PC-9 (cell line): ENCODE measurements around the gene CDHR2. TPM values are rescaled to one million over a fixed set of nuclear protein-coding genes. Genes with fewer than 3 reads are reported as not detected.

ENCODE experiments used
- BruUV-seq: library from RNA; stranded (reverse); fragments of 400-500 nt; replicated peaks from 2 replicates; lab custom pipeline; 2021; lab: Mats Ljungman, UMichigan
- CTCF ChIA-PET: fragments of 300-600 bp; sonication (Branson Sonifier 250); formaldehyde crosslinking; loops from one replicate; lab custom pipeline; 2022; ENCODE audit warnings: antibody characterized with exemption; lab: Charles Lee
- POLR2A ChIA-PET: fragments of 300-600 bp; sonication (Branson Sonifier 250); formaldehyde crosslinking; loops from one replicate; lab custom pipeline; 2022; ENCODE audit warnings: antibody characterized with exemption; ENCODE audit not compliant: unreplicated experiment; lab: Charles Lee
- DNase-seq, 2 experiments: peaks; one replicate each; pipeline versions ENCODE4 v3.0.0 to v3.0.0-alpha.2; 2015 to 2022; ENCODE audit warnings: mixed read lengths in 1 of 2
- H2AFZ ChIP-seq: fragments of 200-600 bp; sonication (generic); 2 replicates; pipeline ENCODE4 v1.8.1; 2017; ENCODE audit warnings: antibody characterized with exemption
- H3F3A ChIP-seq: fragments of 200-600 bp; sonication (generic); 2 replicates; pipeline ENCODE4 v1.8.1; 2017; ENCODE audit warnings: antibody characterized with exemption, mild to moderate bottlenecking, low read depth; ENCODE audit not compliant: insufficient read depth
- H3K27ac ChIP-seq: fragments of 200-600 bp; sonication (generic); 2 replicates; pipeline ENCODE4 v1.6.1; 2016; ENCODE audit warnings: mixed run types
- H3K27me3 ChIP-seq: fragments of 200-600 bp; sonication (generic); 2 replicates; pipeline ENCODE4 v1.6.1; 2016; ENCODE audit warnings: low read depth, mixed run types; ENCODE audit not compliant: insufficient read depth
- H3K36me3 ChIP-seq: fragments of 200-600 bp; sonication (generic); 2 replicates; pipeline ENCODE4 v1.6.1; 2016; ENCODE audit warnings: low read depth, mixed run types
- H3K4me1 ChIP-seq: fragments of 200-600 bp; sonication (generic); replicated peaks from 2 replicates; pipeline ENCODE4 v1.6.1; 2016; ENCODE audit warnings: mixed run types; ENCODE audit not compliant: insufficient read depth
- H3K4me2 ChIP-seq: fragments of 200-600 bp; sonication (generic); 2 replicates; pipeline ENCODE4 v1.6.1; 2017; ENCODE audit warnings: mixed run types
- H3K4me3 ChIP-seq: fragments of 200-600 bp; sonication (generic); 2 replicates; pipeline ENCODE4 v1.6.1; 2016; ENCODE audit warnings: mixed run types
- H3K79me2 ChIP-seq: fragments of 200-600 bp; sonication (generic); 2 replicates; pipeline ENCODE4 v1.6.1; 2017; ENCODE audit warnings: low read depth, mixed run types
- H3K9me2 ChIP-seq: fragments of 200-600 bp; sonication (generic); 2 replicates; pipeline ENCODE4 v1.8.1; 2017; ENCODE audit warnings: mild to moderate bottlenecking; ENCODE audit not compliant: insufficient read depth
- H3K9me3 ChIP-seq: fragments of 200-600 bp; sonication (generic); 2 replicates; pipeline ENCODE4 v1.8.1; 2016; ENCODE audit warnings: low read depth; ENCODE audit not compliant: insufficient read depth
- H4K20me1 ChIP-seq: fragments of 200-600 bp; sonication (generic); 2 replicates; pipeline ENCODE4 v1.8.1; 2017; ENCODE audit not compliant: insufficient read depth
- CTCF ChIP-seq: fragments of 200-600 bp; sonication (generic); conservative IDR thresholded peaks from 2 replicates; pipeline ENCODE4 v1.6.1; 2017; ENCODE audit warnings: mixed run types, antibody characterized with exemption, mild to moderate bottlenecking, moderate library complexity
- EZH2 ChIP-seq: fragments of 200-600 bp; sonication (generic); IDR thresholded peaks from 2 replicates; pipeline ENCODE4 v1.8.0; 2017; ENCODE audit warnings: antibody characterized with exemption, low read depth
- intact Hi-C: fragments of 100-400 bp; cut with micrococcal nuclease; formaldehyde crosslinking; loops from one replicate; pipeline ENCODE4 v1.10.0; 2022; ENCODE audit not compliant: unreplicated experiment
- total RNA-seq: library from RNA; stranded (reverse); gene quantifications from 2 replicates; pipeline ENCODE4 v1.2.3, GENCODE V29; 2021

Gene CDHR2
- total RNA-seq, 1 experiment from 2014 or later, result not detected

- Histone ChIP-seq H3K4me1 (peaks cover 12% of the 10 kb centered on the region; the same call in 1 of the 2 replicates), H3F3A (no peaks in the 10 kb centered on the region), H3K4me2 (no peak overlapping the region), H3K79me2 (no peaks in the 10 kb centered on the region), H3K9me3 (no peaks in the 10 kb centered on the region), H4K20me1 (no peaks in the 10 kb centered on the region), H3K27me3 (peaks cover 16% of the 10 kb centered on the region; the same call in 1 of the 2 replicates), H3K36me3 (no peaks in the 10 kb centered on the region), H2AFZ (no peak overlapping the region), H3K4me3 (no peak overlapping the region), H3K27ac (no peak overlapping the region), H3K9me2 (no peaks in the 10 kb centered on the region)
- TF ChIP-seq CTCF (no peak), EZH2 (no peak)
- peak in 1 of 2 experiments; percentile 54 for DNase-seq
- BruUV-seq, result no TSS peak
- CTCF ChIA-PET, result no interaction called here
- intact Hi-C loops, result no loop called here
- POLR2A ChIA-PET, result no interaction called here
Measured at GRCh38 chr5:176619203-176619568, 70.0 kb downstream of the CDHR2 start.

- BruUV-seq, result no TSS peak
- ChIA-PET POLR2A (no interaction called here), CTCF (no interaction called here)
- H3K36me3 ChIP-seq, result no peaks in the 10 kb centered on the region
- H3K27me3 ChIP-seq, result peaks cover 16% of the 10 kb centered on the region; the same call in 1 of the 2 replicates
- H3K27ac ChIP-seq, result no peak overlapping the region
- H4K20me1 ChIP-seq, result no peaks in the 10 kb centered on the region
- no peaks in the 10 kb centered on the region for H3F3A ChIP-seq
- intact Hi-C loops, result no loop called here
- TF ChIP-seq EZH2, result no peak
- no peak for TF ChIP-seq CTCF
- no peak overlapping the region for H3K4me2 ChIP-seq
- H2AFZ ChIP-seq, result no peak overlapping the region
- H3K79me2 ChIP-seq, result no peaks in the 10 kb centered on the region
- no peaks in the 10 kb centered on the region for H3K9me3 ChIP-seq
- DNase-seq, result no peak
- H3K4me1 ChIP-seq, result peaks cover 9% of the 10 kb centered on the region; the same call in 1 of the 2 replicates
- no peaks in the 10 kb centered on the region for H3K9me2 ChIP-seq
- H3K4me3 ChIP-seq, result no peak overlapping the region
Measured at GRCh38 chr5:176619569-176620332, 70.6 kb downstream of the CDHR2 start.

DNA sequence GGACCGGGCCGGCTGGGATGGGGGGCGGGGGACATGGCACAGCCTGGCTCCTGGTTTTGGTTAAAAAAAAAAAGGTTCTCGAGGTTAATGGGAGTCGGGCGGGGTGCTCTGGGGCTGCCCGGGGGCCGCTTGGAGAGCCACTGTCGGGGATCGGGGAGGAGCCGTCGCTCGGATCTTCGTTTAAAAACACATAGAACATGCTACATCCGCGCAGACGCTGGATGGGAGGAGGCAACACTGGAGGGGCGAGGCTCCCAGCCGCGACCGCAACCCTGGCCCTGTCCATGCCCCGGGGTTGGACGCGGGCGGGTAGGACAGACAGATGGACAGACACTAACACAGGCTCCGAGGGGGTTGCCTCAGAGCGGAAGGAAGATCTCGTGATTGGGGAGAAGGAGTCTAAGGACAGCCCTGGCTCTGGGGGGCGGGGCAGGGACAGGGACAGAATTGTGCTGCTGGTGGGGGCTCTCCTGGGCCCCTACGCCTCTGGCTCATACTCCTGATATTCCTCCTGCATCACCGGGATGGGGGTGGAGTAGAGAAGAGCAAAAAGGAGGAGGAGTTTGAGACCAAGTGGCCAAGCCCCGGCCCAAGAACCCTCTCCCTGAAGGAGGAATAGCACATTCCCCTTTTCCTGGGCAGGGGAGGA is 71.3 kb downstream of the CDHR2 start:
- Histone ChIP-seq H3K27me3 (peaks cover 16% of the 10 kb centered on the region; the same call in 1 of the 2 replicates), H3K4me1 (peaks cover 2% of the 10 kb centered on the region; the same call in 1 of the 2 replicates), H3K4me2 (no peak overlapping the region), H4K20me1 (no peaks in the 10 kb centered on the region), H3K27ac (no peak overlapping the region), H3K79me2 (no peaks in the 10 kb centered on the region), H3F3A (no peaks in the 10 kb centered on the region), H3K9me2 (no peaks in the 10 kb centered on the region), H3K4me3 (no peak overlapping the region), H3K36me3 (no peaks in the 10 kb centered on the region), H3K9me3 (no peaks in the 10 kb centered on the region), H2AFZ (no peak overlapping the region)
- BruUV-seq, result no TSS peak
- ChIA-PET CTCF (no interaction called here), POLR2A (no interaction called here)
- intact Hi-C loops, result no loop called here
- TF ChIP-seq CTCF, result no peak
- no peak for TF ChIP-seq EZH2
- DNase-seq, result no peak
